C4-2B (cell line): ENCODE data around the gene OSBPL10.

Source experiments
- CTCF ChIP-seq: fragments of 450-650 bp; conservative IDR thresholded peaks from 2 replicates; pipeline ENCODE4 v1.5.1; 2017; ENCODE audit warnings: mild to moderate bottlenecking
- ZFX ChIP-seq: fragments of 450-650 bp; IDR thresholded peaks from 2 replicates; pipeline ENCODE4 v1.6.1; 2017

DNA sequence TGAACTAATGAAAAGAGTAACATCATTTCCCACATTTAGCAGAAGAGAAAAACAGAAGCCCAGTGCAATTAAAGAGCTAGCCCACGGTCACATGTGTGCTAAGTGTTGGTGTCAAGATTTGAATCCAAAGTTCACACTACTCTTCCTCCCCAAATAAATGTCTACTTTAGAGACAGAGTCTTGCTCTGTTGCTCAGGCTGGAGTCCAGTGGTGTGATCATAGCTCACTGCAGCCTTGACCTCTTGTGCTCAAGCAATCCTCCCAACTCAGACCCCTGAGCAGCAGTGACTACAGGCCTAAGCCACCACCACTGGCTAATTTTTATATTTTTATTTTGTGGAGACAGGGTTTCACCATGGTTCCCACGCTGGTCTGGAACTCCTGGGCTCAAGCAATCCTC, 4.8 kb downstream of the OSBPL10 start:
- TF ChIP-seq CTCF (no peak), ZFX (no peak)
